IMR-90 (cell line): ENCODE measurements around the gene CPA5. TPM values are rescaled to one million over a fixed set of nuclear protein-coding genes. Genes with fewer than 3 reads are reported as not detected.

Experiments
- ATAC-seq: fragments of 200-7000 bp; cut with Tn5 transposase; 2 replicates; pipeline ENCODE4 v1.9.1; 2020; ENCODE audit warnings: low read depth, mild to moderate bottlenecking, moderate library complexity
- BruUV-seq: library from RNA; stranded (reverse); fragments of 400-500 nt; replicated peaks from 2 replicates; lab custom pipeline; 2021; lab: Mats Ljungman, UMichigan
- CTCF ChIA-PET: fragments of 300-600 bp; formaldehyde crosslinking; extraction: SDS; loops from one replicate; lab custom pipeline; 2021; ENCODE audit warnings: antibody characterized with exemption; lab: Yijun Ruan, JAX
- POLR2A ChIA-PET: fragments of 300-600 bp; sonication (Branson Sonifier 250); formaldehyde crosslinking; loops from one replicate; lab custom pipeline; 2022; ENCODE audit warnings: antibody characterized with exemption; ENCODE audit not compliant: unreplicated experiment; lab: Charles Lee
- DNase-seq: peaks from one replicate; pipeline ENCODE4 v3.0.0; 2013
- H2AFZ ChIP-seq: replicated peaks from 2 replicates; pipeline ENCODE3; 2013; ENCODE audit warnings: low read length, mild to moderate bottlenecking; ENCODE audit not compliant: poor library complexity
- H2AK5ac ChIP-seq: 2 replicates; pipeline ENCODE4 v1.6.1; 2013; ENCODE audit warnings: low read depth, low read length, inconsistent platforms
- H2AK9ac ChIP-seq: replicated peaks from 2 replicates; pipeline ENCODE3; 2013; ENCODE audit warnings: mild to moderate bottlenecking, low read depth, low read length, moderate library complexity; ENCODE audit not compliant: poor library complexity
- H2BK120ac ChIP-seq: 2 replicates; pipeline ENCODE4 v1.6.1; 2013; ENCODE audit warnings: low read depth, low read length, inconsistent platforms
- H2BK15ac ChIP-seq: 3 replicates; pipeline ENCODE4 v1.6.1; 2013; ENCODE audit warnings: low read depth, low read length, inconsistent platforms
- H2BK20ac ChIP-seq: 2 replicates; pipeline ENCODE4 v1.6.1; 2013; ENCODE audit warnings: low read depth, mild to moderate bottlenecking, inconsistent platforms, low read length, moderate library complexity
- H2BK5ac ChIP-seq: 2 replicates; pipeline ENCODE4 v1.6.1; 2013; ENCODE audit warnings: mild to moderate bottlenecking, low read depth, low read length, inconsistent platforms; ENCODE audit not compliant: poor library complexity, severe bottlenecking
- H3K14ac ChIP-seq: replicated peaks from 2 replicates; pipeline ENCODE4 v1.6.1; 2013; ENCODE audit warnings: low read depth, low read length, inconsistent platforms
- H3K18ac ChIP-seq: 2 replicates; pipeline ENCODE4 v1.6.1; 2013; ENCODE audit warnings: low read depth, low read length, control low read depth
- H3K23ac ChIP-seq: 2 replicates; pipeline ENCODE4 v1.6.1; 2013; ENCODE audit warnings: low read depth, low read length, inconsistent platforms
- H3K27ac ChIP-seq: 2 replicates; pipeline ENCODE4 v1.5.1; 2013; ENCODE audit warnings: mild to moderate bottlenecking, control low read depth, low read length; ENCODE audit not compliant: insufficient read depth
- H3K27me3 ChIP-seq: 2 replicates; pipeline ENCODE4 v1.6.1; 2013; ENCODE audit warnings: low read length; ENCODE audit not compliant: control insufficient read depth, insufficient read depth
- H3K36me3 ChIP-seq: 2 replicates; pipeline ENCODE4 v1.6.1; 2013; ENCODE audit warnings: low read length, mixed read lengths; ENCODE audit not compliant: control insufficient read depth, insufficient read depth
- H3K4ac ChIP-seq: 2 replicates; pipeline ENCODE4 v1.6.1; 2013; ENCODE audit warnings: low read depth, low read length, inconsistent platforms
- H3K4me1 ChIP-seq: 2 replicates; pipeline ENCODE4 v1.6.1; 2013; ENCODE audit warnings: low read length, mixed read lengths; ENCODE audit not compliant: control insufficient read depth, insufficient read depth
- H3K4me2 ChIP-seq: 2 replicates; pipeline ENCODE4 v1.6.1; 2013; ENCODE audit warnings: low read depth, mild to moderate bottlenecking, control low read depth, low read length, moderate library complexity
- H3K4me3 ChIP-seq: 2 replicates; pipeline ENCODE4 v1.5.1; 2013; ENCODE audit warnings: low read depth, mild to moderate bottlenecking, control low read depth, low read length, moderate library complexity; ENCODE audit not compliant: insufficient read depth
- H3K56ac ChIP-seq: 2 replicates; pipeline ENCODE4 v1.6.1; 2013; ENCODE audit warnings: low read length, inconsistent platforms; ENCODE audit not compliant: insufficient read depth; ENCODE audit errors: extremely low read depth
- H3K79me1 ChIP-seq, 2 experiments: 2 replicates each; pipeline ENCODE4 v1.6.1; 2013; ENCODE audit warnings: low read length in 2 of 2, inconsistent platforms in 1 of 2, low read depth in 1 of 2
- H3K9ac ChIP-seq: 2 replicates; pipeline ENCODE4 v1.6.1; 2013; ENCODE audit warnings: low read depth, low read length, control low read depth
- H3K9me1 ChIP-seq: 2 replicates; pipeline ENCODE4 v1.6.1; 2013; ENCODE audit warnings: low read length, inconsistent platforms; ENCODE audit not compliant: insufficient read depth
- H3K9me3 ChIP-seq: 2 replicates; pipeline ENCODE4 v1.6.1; 2013; ENCODE audit warnings: low read length; ENCODE audit not compliant: control insufficient read depth, insufficient read depth
- H4K20me1 ChIP-seq: 2 replicates; pipeline ENCODE4 v1.6.1; 2013; ENCODE audit warnings: low read length, inconsistent platforms; ENCODE audit not compliant: insufficient read depth
- H4K5ac ChIP-seq: 2 replicates; pipeline ENCODE4 v1.6.1; 2013; ENCODE audit warnings: mild to moderate bottlenecking, low read depth, low read length, control low read depth
- H4K8ac ChIP-seq, 2 experiments: 2 replicates each; pipeline ENCODE4 v1.6.1; 2013; ENCODE audit warnings: low read depth in 2 of 2, low read length in 2 of 2, control low read depth in 1 of 2, inconsistent platforms in 1 of 2
- H4K91ac ChIP-seq: 2 replicates; pipeline ENCODE4 v1.6.1; 2013; ENCODE audit warnings: low read depth, low read length, inconsistent platforms; ENCODE audit not compliant: insufficient read depth
- CEBPB ChIP-seq: IDR thresholded peaks from 2 replicates; pipeline ENCODE4 v1.6.1; 2012; ENCODE audit warnings: low read depth, low read length, improper control_type of control experiment
- CTCF ChIP-seq: conservative IDR thresholded peaks from 2 replicates; pipeline ENCODE4 v1.5.1; 2012; ENCODE audit warnings: mild to moderate bottlenecking, low read depth, low read length, improper control_type of control experiment
- ELK1 ChIP-seq: fragments of 150-350 bp; IDR thresholded peaks from 2 replicates; pipeline ENCODE4 v1.6.1; 2016; ENCODE audit warnings: low read depth, mild to moderate bottlenecking, low read length, moderate library complexity, borderline replicate concordance
- FOS ChIP-seq: fragments of 150-350 bp; IDR thresholded peaks from 2 replicates; pipeline ENCODE4 v1.6.1; 2016; ENCODE audit warnings: low read depth, low read length
- MAFK ChIP-seq: IDR thresholded peaks from 2 replicates; pipeline ENCODE4 v1.6.1; 2012; ENCODE audit warnings: low read depth, low read length, improper control_type of control experiment
- MAZ ChIP-seq: IDR thresholded peaks from 2 replicates; pipeline ENCODE4 v1.6.1; 2012; ENCODE audit warnings: low read depth, mild to moderate bottlenecking, low read length, improper control_type of control experiment, moderate library complexity, borderline replicate concordance
- MXI1 ChIP-seq: IDR thresholded peaks from 2 replicates; pipeline ENCODE4 v1.6.1; 2012; ENCODE audit warnings: low read depth, mild to moderate bottlenecking, low read length, moderate library complexity, borderline replicate concordance
- NFE2L2 ChIP-seq: fragments of 150-350 bp; IDR thresholded peaks from 2 replicates; pipeline ENCODE4 v1.6.1; 2016; ENCODE audit warnings: low read depth, mild to moderate bottlenecking, low read length
- POLR2A ChIP-seq: IDR thresholded peaks from 2 replicates; pipeline ENCODE4 v1.6.1; 2012; ENCODE audit warnings: mild to moderate bottlenecking, low read depth, low read length
- RAD21 ChIP-seq: IDR thresholded peaks from 2 replicates; pipeline ENCODE4 v1.6.1; 2012; ENCODE audit warnings: low read length, improper control_type of control experiment
- RCOR1 ChIP-seq: IDR thresholded peaks from 2 replicates; pipeline ENCODE4 v1.6.1; 2012; ENCODE audit warnings: mild to moderate bottlenecking, low read length, improper control_type of control experiment; ENCODE audit not compliant: insufficient replicate concordance
- USF2 ChIP-seq: fragments of 150-350 bp; IDR thresholded peaks from 2 replicates; pipeline ENCODE4 v1.6.1; 2017; ENCODE audit warnings: mild to moderate bottlenecking, antibody characterized with exemption, low read length, low read depth
- whole genome bisulfite sequencing, 2 experiments: methylation state at CpG; one replicate each; pipeline versions ENCODE4 v1.1.5 to v1.1.7; 2013; ENCODE audit warnings: missing lambda C conversion rate in 2 of 2; ENCODE audit not compliant: insufficient read length in 1 of 2; ENCODE audit errors: extremely low coverage in 2 of 2; 5-methylcytosine and 5-hydroxymethylcytosine counted together
- dilution Hi-C: fragments of 300-500 bp; cut with HindIII; formaldehyde crosslinking; loops from one replicate; pipeline ENCODE4 v1.14.3; 2018; ENCODE audit warnings: low sequenced_read_pairs; ENCODE audit not compliant: unreplicated experiment
- in situ Hi-C: fragments of 300-500 bp; cut with MboI; formaldehyde crosslinking; loops from 3 replicates; pipeline ENCODE4 v1.14.3; 2019; ENCODE audit warnings: low sequenced_read_pairs, inconsistent platforms, mixed read lengths
- intact Hi-C: fragments of 100-400 bp; cut with micrococcal nuclease; formaldehyde crosslinking; loops from 2 replicates; pipeline ENCODE4 v1.10.0; 2022
- polyA plus RNA-seq, 3 experiments: library from polyadenylated mRNA; depleted of rRNA; stranded (reverse); fragments of >200 nt; gene quantifications; 2 replicates each; pipeline ENCODE4 v1.2.3, GENCODE V29; 2012; ENCODE audit warnings: low replicate concordance in 1 of 3
- total RNA-seq: library from RNA; depleted of rRNA; stranded (reverse); fragments of >200 nt; gene quantifications from 2 replicates; pipeline ENCODE4 v1.2.3, GENCODE V29; 2012

The CPA5 gene
- total and polyA plus RNA-seq, 2 of the 4 experiments (the other 2 are of a cell fraction): under 0.01 to 0.86 TPM

- peak overlapping the region; percentile 19 for H2AFZ ChIP-seq
- H3K4me1 ChIP-seq: peaks cover 17% of the 10 kb centered on the region
- no peak overlapping the region for H3K27ac ChIP-seq
- H2BK15ac ChIP-seq: peak overlapping the region; percentile 63; the same call in 2 of the 3 replicates
- no peak overlapping the region for H3K56ac ChIP-seq
- intact Hi-C loops (loop anchor here (10.0 kb wide), 1 partner anchor 145 kb away; the partner anchor contains the start of gene MEST), dilution Hi-C loops (no loop called here), in situ Hi-C loops (no loop called here)
- ChIA-PET CTCF (no interaction called here), POLR2A (no interaction called here)
- H2BK20ac ChIP-seq: peak overlapping the region; percentile 74
- no peak overlapping the region for H3K9ac ChIP-seq
- H2AK5ac ChIP-seq: peak overlapping the region; percentile 38; the same call in 1 of the 2 replicates
- H2AK9ac ChIP-seq: peak overlapping the region; percentile 15
- H4K20me1 ChIP-seq: no peaks in the 10 kb centered on the region
- peak overlapping the region; percentile 48 for H3K18ac ChIP-seq
- peak; percentile 28 for DNase-seq
- no peak overlapping the region for H2BK5ac ChIP-seq
- H3K14ac ChIP-seq: no peak overlapping the region
- TF ChIP-seq MAZ (no peak), RAD21 (no peak), NFE2L2 (no peak), RCOR1 (no peak), FOS (no peak), CEBPB (no peak), POLR2A (no peak), CTCF (no peak), ELK1 (no peak), MAFK (no peak), MXI1 (no peak), USF2 (no peak)
- WGBS, 2 experiments: 59% methylated on average over 4 of the region's 16 CpGs; no CpG with 5 or more reads in 1 of the 2 experiments
- H3K9me3 ChIP-seq: no peaks in the 10 kb centered on the region
- H3K79me1 ChIP-seq: peaks cover 0 to 2% of the 10 kb centered on the region in 2 experiments; a peak in 1 of 4 replicates
- peak overlapping the region; percentile 6 to 35; a peak in 2 of 4 replicates for H4K8ac ChIP-seq
- no peak overlapping the region for H3K4me2 ChIP-seq
- peaks cover 13% of the 10 kb centered on the region for H3K9me1 ChIP-seq
- no peak overlapping the region for H3K4me3 ChIP-seq
- H3K27me3 ChIP-seq: no peaks in the 10 kb centered on the region
- no peak for ATAC-seq
- H2BK120ac ChIP-seq: peak overlapping the region; percentile 63
- H3K23ac ChIP-seq: peak overlapping the region; percentile 16; the same call in 1 of the 2 replicates
- H4K91ac ChIP-seq: peak overlapping the region; percentile 31; the same call in 1 of the 2 replicates
- peak overlapping the region; percentile 75 for H3K4ac ChIP-seq
- H3K36me3 ChIP-seq: no peaks in the 10 kb centered on the region
- H4K5ac ChIP-seq: peak overlapping the region; percentile 30
- no TSS peak for BruUV-seq
These were observed 5.5 kb downstream of the CPA5 start for GRCh38 chr7:130349911-130350782.
